HepG2 (cell line): ENCODE results near the gene ARFGEF2. TPM values are rescaled to one million over a fixed set of nuclear protein-coding genes. Genes with fewer than 3 reads are reported as not detected.

Source experiments
- ATAC-seq: fragments of 200-7000 bp; cut with Tn5 transposase; 3 replicates; pipeline ENCODE4 v1.9.1; 2020; ENCODE audit warnings: mild to moderate bottlenecking, moderate library complexity
- BruUV-seq: library from RNA; stranded (reverse); fragments of 400-500 nt; replicated peaks from 2 replicates; lab custom pipeline; 2021; lab: Mats Ljungman, UMichigan
- CTCF ChIA-PET: fragments of 300-600 bp; formaldehyde crosslinking; extraction: SDS; loops from one replicate; lab custom pipeline; 2021; ENCODE audit warnings: low total read pairs, inconsistent platforms, low intra/inter-chr PET ratio; lab: Yijun Ruan, JAX
- POLR2A ChIA-PET: fragments of 350-600 bp; sonication (Branson Sonifier 250); formaldehyde crosslinking; loops from one replicate; lab custom pipeline; 2020; ENCODE audit warnings: antibody characterized with exemption, inconsistent platforms; lab: Yijun Ruan, JAX
- DNase-seq: peaks from one replicate; pipeline ENCODE4 v3.0.0-alpha.2; 2015; ENCODE audit warnings: low spot score
- FAIRE-seq: peaks from 3 replicates; lab custom pipeline; 2011; peaks lifted over from hg19 to GRCh38; lab: Jason Lieb, UNC
- H2AFZ ChIP-seq: one replicate; pipeline ENCODE4 v1.6.1; 2011; ENCODE audit warnings: low read length, inconsistent platforms
- H3K27ac ChIP-seq: fragments of 300-600 bp; 3 replicates; pipeline ENCODE4 v1.8.0; 2011; ENCODE audit warnings: mixed run types, mild to moderate bottlenecking, mixed read lengths, low read length, inconsistent platforms; ENCODE audit not compliant: insufficient read depth; ENCODE audit errors: extremely low read length
- H3K27me3 ChIP-seq, 2 experiments: fragments of 200-600 bp in 1 of 2; 2 replicates in 1 of 2; 3 replicates in 1 of 2; pipeline versions ENCODE4 v1.6.0 to v1.8.0; 2011; ENCODE audit warnings: low read length in 2 of 2, mild to moderate bottlenecking in 2 of 2, moderate library complexity in 2 of 2, inconsistent platforms in 1 of 2; ENCODE audit not compliant: insufficient read depth in 2 of 2, control insufficient read depth in 1 of 2
- H3K36me3 ChIP-seq, 2 experiments: fragments of 200-600 bp in 1 of 2; replicated peaks in 1 of 2; 2 replicates in 1 of 2; 3 replicates in 1 of 2; pipeline versions ENCODE4 v1.5.1 to v1.8.0; 2011; ENCODE audit warnings: low read length in 2 of 2, inconsistent platforms in 1 of 2; ENCODE audit not compliant: insufficient read depth in 2 of 2, control insufficient read depth in 1 of 2
- H3K4me1 ChIP-seq: 2 replicates; pipeline ENCODE4 v1.5.1; 2012; ENCODE audit warnings: low read length, inconsistent platforms; ENCODE audit not compliant: insufficient read depth
- H3K4me2 ChIP-seq: 2 replicates; pipeline ENCODE4 v1.6.0; 2011; ENCODE audit warnings: low read depth, low read length, inconsistent platforms
- H3K4me3 ChIP-seq, 3 experiments: fragments of 200-600 bp in 1 of 3; sonication (generic), shearing (Covaris generic) in 1 of 3; replicated peaks in 1 of 3; 2 replicates each; pipeline ENCODE4 v1.5.1; 2011 to 2016; ENCODE audit warnings: low read length in 3 of 3, inconsistent platforms in 2 of 3, low read depth in 2 of 3, mild to moderate bottlenecking in 2 of 3, control low read depth in 1 of 3, mixed read lengths in 1 of 3; ENCODE audit not compliant: insufficient read depth in 1 of 3
- H3K79me2 ChIP-seq: one replicate; pipeline ENCODE4 v1.6.1; 2011; ENCODE audit warnings: low read length, inconsistent platforms; ENCODE audit not compliant: insufficient read depth
- H3K9ac ChIP-seq: 2 replicates; pipeline ENCODE4 v1.6.0; 2011; ENCODE audit warnings: mild to moderate bottlenecking, low read depth, low read length, inconsistent platforms; ENCODE audit not compliant: insufficient read depth
- H3K9me3 ChIP-seq: 2 replicates; pipeline ENCODE4 v1.5.1; 2012; ENCODE audit warnings: mild to moderate bottlenecking, low read length
- H4K20me1 ChIP-seq: 2 replicates; pipeline ENCODE4 v1.6.0; 2011; ENCODE audit warnings: inconsistent platforms, mild to moderate bottlenecking, low read length, moderate library complexity; ENCODE audit not compliant: insufficient read depth
- BCL6 ChIP-seq: IDR thresholded peaks from 2 replicates; pipeline ENCODE4 v1.6.1; 2016; ENCODE audit warnings: missing genetic modification reagents, missing compliant biosample characterization
- CCDC6 ChIP-seq: sonication (generic); formaldehyde crosslinking; IDR thresholded peaks from 2 replicates; pipeline ENCODE4 v1.8.1; 2022; ENCODE audit warnings: mild to moderate bottlenecking, missing genetic modification reagents, moderate library complexity
- POLR2G ChIP-seq: fragments of 200-400 bp; formaldehyde crosslinking; IDR thresholded peaks from 2 replicates; pipeline ENCODE4 v1.6.1; 2018; ENCODE audit warnings: mild to moderate bottlenecking, low read depth, low read length, moderate library complexity
- TBL1XR1 ChIP-seq: fragments of 150-350 bp; IDR thresholded peaks from 2 replicates; pipeline ENCODE4 v1.6.1; 2014; ENCODE audit warnings: borderline replicate concordance, low read length; ENCODE audit not compliant: partially characterized antibody
- WIZ ChIP-seq: sonication (generic); formaldehyde crosslinking; IDR thresholded peaks from 2 replicates; pipeline ENCODE4 v1.5.1; 2020; ENCODE audit warnings: mild to moderate bottlenecking, missing genetic modification reagents
- ZNF782 ChIP-seq: sonication (generic); formaldehyde crosslinking; IDR thresholded peaks from 2 replicates; pipeline ENCODE4 v1.4.0; 2020; ENCODE audit warnings: missing genetic modification reagents, mild to moderate bottlenecking, borderline replicate concordance
- WGBS: methylation state at CpG from one replicate; pipeline ENCODE4 v1.1.6; 2017; ENCODE audit warnings: low lambda C conversion rate; 5-methylcytosine and 5-hydroxymethylcytosine counted together
- in situ Hi-C: cut with HindIII; loops from 2 replicates; pipeline ENCODE4 v1.10.0; 2017; ENCODE audit warnings: low pct_unique_long_range_greater_than_20kb; ENCODE audit not compliant: extremely low pct_ligation_motif_present
- intact Hi-C: fragments of 100-400 bp; cut with micrococcal nuclease; formaldehyde crosslinking; loops from one replicate; pipeline ENCODE4 v1.10.0; 2022; ENCODE audit not compliant: unreplicated experiment
- polyA plus RNA-seq, 8 experiments: library from polyadenylated mRNA; depleted of rRNA in 3 of 8; stranded (reverse) in 7 of 8; unstranded in 1 of 8; fragments of >200 nt; fragmentation: Illumina TruSeq in 4 of 8; extraction: Trizol in 4 of 8; gene quantifications; 2 replicates each; pipeline versions ENCODE4 v1.2.1 to v1.2.3, GENCODE V29; 2011 to 2016; ENCODE audit warnings: low read depth in 4 of 8, missing spikeins in 1 of 8, mixed read lengths in 1 of 8; ENCODE audit not compliant: insufficient read depth in 1 of 8
- total RNA-seq, 5 experiments: library from RNA; depleted of rRNA; stranded (reverse); fragments of >200 nt; fragmentation: Illumina TruSeq; extraction: Trizol; gene quantifications; 2 replicates each; pipeline ENCODE4 v1.2.3, GENCODE V29; 2016; ENCODE audit warnings: low read depth in 1 of 5
- TF ChIP-seq, protein P1 (sequence below): sonication (generic); formaldehyde crosslinking; IDR thresholded peaks from 2 replicates; pipeline ENCODE4 v1.5.1; 2020; ENCODE audit warnings: missing genetic modification reagents, mild to moderate bottlenecking, borderline replicate concordance

The ARFGEF2 gene
- total and polyA plus RNA-seq, 2 of the 13 experiments (the other 11 are each of a cell fraction or from before 2014, with no cell fraction given): 44.0 to 60.8 TPM

- no peak for TF ChIP-seq CCDC6 (CRISPR knock-in tag)
- no peak for TF ChIP-seq TBL1XR1
- TF ChIP-seq BCL6 (CRISPR knock-in tag): no peak
- no peak for TF ChIP-seq ZNF782
- no peak for TF ChIP-seq WIZ (CRISPR knock-in tag)
Measured at GRCh38 chr20:49034070-49034732, 112.7 kb downstream of the ARFGEF2 start (continued).

- BruUV-seq: no TSS peak
- no peaks in the 10 kb centered on the region for H3K79me2 ChIP-seq
- H3K4me3 ChIP-seq: no peak overlapping the region
- H3K36me3 ChIP-seq: peaks cover 11 to 33% of the 10 kb centered on the region in 2 experiments
- no peaks in the 10 kb centered on the region for H3K9me3 ChIP-seq
- no peak overlapping the region for H3K27ac ChIP-seq
- intact Hi-C loops: no loop called here
- H3K27me3 ChIP-seq: no peaks in the 10 kb centered on the region
- ATAC-seq (no peak), DNase-seq (no peak)
- no peak overlapping the region for H3K9ac ChIP-seq
- H3K4me1 ChIP-seq: no peaks in the 10 kb centered on the region
- 94% methylated on average over 3 of the region's 3 CpGs for WGBS
- in situ Hi-C loops: no loop called here
- no peak overlapping the region for H3K4me2 ChIP-seq
- ChIA-PET CTCF (no interaction called here), POLR2A (interaction anchor here (2.4 kb wide), 1 partner anchor 8 kb away, joined by 16 read pairs; the partner anchor contains the start of gene CSE1L)
- no peak overlapping the region for H2AFZ ChIP-seq
- TF ChIP-seq POLR2G: peak; percentile 32
- TF ChIP-seq, protein P1, sequence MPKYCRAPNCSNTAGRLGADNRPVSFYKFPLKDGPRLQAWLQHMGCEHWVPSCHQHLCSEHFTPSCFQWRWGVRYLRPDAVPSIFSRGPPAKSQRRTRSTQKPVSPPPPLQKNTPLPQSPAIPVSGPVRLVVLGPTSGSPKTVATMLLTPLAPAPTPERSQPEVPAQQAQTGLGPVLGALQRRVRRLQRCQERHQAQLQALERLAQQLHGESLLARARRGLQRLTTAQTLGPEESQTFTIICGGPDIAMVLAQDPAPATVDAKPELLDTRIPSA: no peak
- TF ChIP-seq, all 625 proteins: peak for 1
- no peaks in the 10 kb centered on the region for H4K20me1 ChIP-seq
- FAIRE-seq: no peak
Measured at GRCh38 chr20:49037962-49038387, 116.5 kb downstream of the ARFGEF2 start.
